Activated gamma-delta T cell treated with anti-CD3 and anti-CD28 coated beads, Interleukin-2, amount 50 U/mL, for 16 hours (primary cell): Measurements from ENCODE around the gene PKNOX2.

ENCODE experiments used
- DNase-seq: peaks from one replicate; pipeline ENCODE4 v3.0.0-alpha.2; 2020; ENCODE audit warnings: low read depth

Gene PKNOX2

DNA sequence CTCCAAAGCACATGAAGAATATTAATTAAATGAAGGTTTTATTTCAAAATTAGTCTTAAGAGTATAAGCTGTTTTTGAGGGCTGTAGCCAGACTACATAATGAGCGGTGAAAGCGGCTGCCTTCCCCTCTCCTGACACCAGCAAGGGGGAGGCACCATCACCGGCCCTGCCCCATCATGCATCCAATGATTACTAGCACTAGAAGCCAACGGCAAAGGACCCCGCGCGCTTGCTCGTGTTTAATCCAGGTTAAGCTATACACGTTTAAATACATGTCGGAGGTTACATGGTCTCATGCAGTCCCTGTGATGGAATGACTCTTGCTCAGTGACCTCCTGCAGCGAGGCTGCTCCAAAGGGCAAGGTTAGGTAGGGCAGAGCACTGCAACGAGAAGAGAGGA, 281.2 kb downstream of the PKNOX2 start:
- no peak for DNase-seq

DNA sequence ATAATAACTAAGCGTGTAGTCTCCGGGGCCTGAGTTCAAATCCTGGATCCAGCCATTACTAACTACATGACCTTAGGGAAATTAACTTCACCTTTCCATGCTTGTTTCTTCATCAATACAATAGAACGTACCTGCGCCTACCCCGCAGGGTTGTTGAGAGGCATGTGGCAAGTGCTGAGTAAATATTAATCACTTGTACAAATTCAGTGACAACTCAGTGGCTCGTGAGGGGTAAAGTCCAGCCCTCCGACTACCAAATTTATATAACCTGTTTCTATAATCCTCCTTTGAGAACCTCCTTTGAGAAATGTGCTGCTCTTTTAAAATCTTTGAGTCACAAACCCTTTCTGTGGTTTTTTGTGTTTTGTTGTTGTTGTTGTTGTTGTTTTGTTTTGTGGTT, 281.7 kb downstream of the PKNOX2 start:
- no peak for DNase-seq

DNA sequence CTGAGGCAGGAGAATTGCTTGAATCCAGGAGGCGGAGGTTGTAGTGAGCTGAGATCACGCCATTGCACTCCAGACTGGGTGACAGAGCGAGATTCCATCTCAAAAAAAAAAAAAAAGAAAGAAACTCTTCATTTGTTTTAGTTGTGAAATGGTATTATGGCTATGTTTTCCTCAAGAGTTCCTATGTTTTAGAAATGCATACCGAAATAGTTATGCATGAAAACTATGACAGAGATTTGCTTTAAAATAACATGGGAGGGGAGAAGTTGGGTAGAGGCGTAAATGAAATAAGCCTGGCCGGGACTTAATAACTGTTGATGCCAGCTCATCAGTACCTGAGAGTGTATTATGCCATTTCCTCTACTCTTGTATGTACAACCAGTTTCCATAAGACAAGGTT, 283.2 kb downstream of the PKNOX2 start:
- no peak for DNase-seq

DNA sequence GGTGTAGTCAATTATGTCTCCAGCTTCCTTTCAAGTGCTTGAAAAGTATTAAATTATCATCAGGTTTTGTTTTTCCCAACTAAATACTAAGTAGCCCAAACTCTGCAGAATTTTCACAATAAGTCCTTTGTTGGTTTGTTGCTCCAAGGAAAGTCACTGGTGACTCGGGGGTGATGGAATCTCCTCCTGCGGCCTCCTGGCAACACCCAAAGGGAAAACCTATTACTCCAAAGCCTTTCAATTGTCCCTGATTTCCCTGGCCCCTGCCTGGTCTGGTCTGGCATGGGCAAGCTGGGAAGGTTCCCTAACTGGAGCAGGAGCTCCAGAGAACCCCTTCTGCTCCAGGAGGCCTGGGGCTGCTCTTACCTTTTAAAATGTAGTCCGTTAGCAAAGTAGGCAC, 283.6 kb downstream of the PKNOX2 start:
- no peak for DNase-seq

DNA sequence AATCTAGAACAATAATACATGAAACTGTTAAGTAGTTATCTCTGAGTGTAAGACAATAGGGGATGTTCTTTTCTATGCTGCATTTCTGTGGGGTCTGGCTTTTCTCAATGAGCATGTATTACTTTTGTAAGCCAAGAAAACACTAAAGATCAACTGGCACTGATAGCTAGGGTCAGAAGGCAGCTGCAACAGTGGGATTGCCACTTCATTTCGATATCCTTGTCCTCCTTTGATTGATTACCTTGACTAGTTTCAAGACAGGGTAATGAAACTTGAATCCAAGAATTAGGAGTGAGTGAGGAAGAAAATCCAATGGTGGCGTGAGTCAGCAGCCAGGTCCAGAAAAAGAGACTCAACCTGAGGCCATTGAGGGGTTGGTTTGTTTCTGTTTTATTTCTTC, 285.0 kb downstream of the PKNOX2 start:
- no peak for DNase-seq

DNA sequence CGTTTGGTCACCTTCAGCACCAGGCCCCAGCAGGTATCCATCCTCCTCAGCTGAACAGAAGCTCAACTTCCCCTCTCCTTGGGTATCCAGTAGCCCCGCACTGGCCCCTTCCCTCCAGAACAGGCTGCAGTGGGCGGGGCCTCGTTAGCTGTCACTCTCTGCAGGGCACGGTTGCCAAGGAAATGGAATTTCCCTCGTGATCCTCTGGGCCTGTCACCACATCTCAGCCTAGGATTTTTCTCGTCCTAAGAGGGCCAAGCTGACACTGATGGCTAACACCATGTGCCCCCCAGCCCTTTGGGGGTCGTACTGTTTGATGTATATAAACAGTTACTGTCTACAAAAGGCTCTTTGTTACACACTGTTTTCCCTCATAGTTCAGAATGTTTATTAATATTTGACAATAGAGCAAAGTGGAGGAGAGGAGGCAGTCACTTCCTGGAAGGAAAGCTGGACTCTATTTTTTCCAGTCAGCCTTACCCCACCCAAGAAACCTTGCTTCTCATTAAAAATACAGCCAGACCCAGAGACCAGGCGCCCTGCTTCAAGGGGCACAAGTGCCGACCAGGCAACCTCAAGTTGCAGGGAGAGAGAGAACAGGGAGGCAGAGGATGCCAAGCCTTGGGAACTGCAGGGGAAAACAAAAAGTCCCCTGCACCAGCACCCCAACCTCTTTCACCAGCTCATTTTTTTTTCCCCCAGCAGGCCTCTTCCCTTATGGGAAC, 287.0 kb downstream of the PKNOX2 start:
- no peak for DNase-seq

DNA sequence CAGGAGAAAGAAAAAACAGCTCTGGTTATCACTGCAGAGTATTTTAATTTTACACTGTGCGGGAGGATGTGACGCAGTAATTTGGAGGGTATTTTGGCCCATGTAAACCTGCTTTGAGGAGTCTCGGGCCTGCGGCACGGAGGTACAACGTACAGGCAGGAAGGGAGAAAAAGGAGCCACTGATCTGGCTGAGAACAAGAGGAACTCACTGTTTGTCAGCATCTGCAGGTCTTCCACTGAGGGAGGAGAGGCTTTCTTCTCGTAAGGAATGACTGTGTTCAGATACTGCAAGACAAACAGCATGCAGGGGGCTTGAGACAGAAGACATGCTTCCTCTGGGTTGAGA, 287.5 kb downstream of the PKNOX2 start:
- DNase-seq: no peak

DNA sequence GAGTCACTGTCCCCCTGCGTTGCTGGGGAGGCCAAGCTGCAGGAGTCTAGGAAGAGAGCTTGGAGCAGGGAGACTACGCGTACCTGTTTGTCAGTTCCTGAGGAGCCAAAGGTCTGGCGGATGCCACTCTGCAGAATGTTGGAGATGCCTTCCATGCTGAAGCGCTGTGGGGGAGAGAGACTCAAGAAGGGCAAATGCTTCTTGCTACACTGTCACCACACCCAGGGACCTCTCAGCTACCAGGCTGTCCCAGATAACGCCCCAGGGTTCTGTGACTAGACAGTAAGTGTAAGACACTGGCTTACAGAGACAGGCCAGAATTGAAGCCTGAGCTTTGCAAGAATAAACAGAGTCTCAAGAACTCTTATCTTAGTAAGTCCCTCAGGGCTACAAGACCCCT, 289.5 kb downstream of the PKNOX2 start:
- no peak for DNase-seq

DNA sequence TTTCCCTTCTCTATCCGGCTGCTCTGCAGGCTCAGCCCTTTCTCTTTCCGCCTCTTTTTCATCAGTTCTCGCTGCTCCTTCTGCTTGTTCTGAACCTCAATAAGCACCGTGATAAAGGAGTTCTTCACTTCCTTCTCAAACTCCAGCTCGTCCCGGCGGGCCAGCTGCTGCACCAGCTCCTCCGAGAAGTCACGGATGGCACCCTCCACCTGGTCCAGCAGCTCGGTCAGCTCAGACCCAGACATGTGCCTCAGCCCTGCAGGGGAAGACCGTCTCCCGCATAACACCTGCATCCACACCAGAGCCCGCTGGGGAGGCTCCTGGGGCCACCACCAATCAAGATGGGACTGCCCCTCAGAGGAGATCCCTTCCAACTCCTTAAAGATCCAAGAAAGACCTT, 291.3 kb downstream of the PKNOX2 start:
- no peak for DNase-seq

DNA sequence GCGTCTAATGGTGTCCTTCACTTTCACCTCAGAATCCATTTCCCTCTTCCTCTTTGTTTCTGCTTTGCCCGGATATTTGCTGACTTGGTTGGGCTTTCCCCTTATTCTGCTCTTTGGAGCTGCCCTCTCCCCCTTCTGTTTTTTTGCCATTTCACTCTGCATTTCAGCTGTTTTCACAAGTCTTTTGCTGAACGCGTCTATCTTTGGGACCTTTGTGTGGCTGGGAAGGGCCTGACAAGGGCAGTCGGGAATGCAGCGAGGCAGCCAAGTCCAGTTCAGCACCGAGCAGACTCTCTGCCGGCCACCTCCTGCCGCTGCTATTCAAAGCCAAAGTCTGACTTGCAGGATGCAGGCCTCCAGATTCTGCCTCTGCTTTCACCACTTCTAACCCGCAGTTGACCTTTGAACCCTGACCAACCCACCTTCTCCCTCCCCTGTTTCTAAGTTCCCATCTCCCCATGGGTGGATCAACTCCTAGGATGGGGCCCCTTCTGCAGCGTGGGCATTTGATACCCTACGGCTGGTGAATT, 293.3 kb downstream of the PKNOX2 start:
- DNase-seq: no peak

DNA sequence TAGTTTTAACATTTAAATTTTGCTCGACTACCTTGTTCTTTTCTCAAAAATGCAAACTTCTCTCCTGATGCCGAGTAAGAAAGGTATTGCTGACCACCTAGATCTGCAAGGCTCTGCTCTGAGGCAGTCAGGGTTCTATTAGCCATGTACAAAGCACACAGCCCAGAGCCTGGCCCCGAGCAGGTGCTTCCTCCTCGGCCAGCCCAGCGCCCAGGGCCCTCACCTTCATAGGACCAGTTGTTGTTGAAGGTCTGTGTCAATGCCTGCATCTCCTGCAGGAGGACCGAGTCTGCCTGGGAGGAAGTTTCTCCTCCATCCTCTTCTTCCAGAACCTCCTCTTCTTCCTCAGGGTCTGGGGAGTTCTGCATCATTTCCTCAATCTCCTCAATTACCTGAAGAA, 295.7 kb downstream of the PKNOX2 start:
- no peak for DNase-seq

DNA sequence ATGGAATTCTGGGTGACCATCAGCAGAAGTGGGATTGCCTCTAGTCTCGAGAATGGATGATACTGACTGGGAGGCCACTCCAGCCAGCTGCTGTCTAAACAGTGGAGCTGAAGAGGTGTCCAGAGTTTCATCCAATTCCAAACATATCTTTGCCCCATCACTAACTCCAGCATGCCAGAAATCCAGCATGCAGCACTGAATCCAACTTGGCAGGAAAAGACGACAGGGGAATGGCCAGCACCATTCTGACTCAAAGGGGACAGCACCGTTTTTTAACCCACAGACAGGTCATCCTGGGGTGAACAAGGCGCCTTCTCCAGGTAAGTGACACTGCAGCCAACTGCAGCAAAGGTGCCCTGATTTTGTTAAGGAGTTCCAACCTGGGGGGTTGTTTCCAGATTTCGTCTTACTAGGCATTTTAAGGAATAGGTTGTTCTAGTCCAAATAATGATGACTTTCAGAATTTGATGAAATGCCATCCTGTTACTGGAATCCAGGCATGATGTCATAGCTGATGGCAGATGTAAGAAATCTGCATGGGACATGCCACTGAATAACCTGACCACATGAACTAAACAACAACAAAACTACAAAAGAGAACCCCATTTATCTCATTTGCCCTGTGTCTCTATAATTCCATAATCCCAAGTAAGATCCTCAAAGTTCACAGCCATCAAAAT, 299.2 kb downstream of the PKNOX2 start:
- no peak for DNase-seq

DNA sequence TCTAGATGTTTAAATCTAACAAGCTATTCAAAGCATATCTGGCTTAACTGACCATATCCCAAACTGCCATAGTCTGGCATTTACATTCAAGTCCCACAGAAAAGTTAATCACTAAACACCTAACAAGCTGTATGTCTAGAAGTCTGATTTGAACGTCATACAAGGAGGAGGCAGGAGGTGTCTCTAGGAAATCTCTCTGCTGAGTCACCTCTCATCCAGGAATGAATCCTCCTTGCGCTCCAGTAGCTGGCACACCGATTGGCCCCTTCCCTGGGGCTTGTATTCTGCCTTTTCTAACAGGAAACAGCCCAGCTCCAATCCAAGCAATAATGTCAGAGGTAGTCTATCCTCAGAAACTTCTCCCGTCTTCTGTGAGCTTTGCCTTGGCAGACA, 299.7 kb downstream of the PKNOX2 start:
- no peak for DNase-seq

DNA sequence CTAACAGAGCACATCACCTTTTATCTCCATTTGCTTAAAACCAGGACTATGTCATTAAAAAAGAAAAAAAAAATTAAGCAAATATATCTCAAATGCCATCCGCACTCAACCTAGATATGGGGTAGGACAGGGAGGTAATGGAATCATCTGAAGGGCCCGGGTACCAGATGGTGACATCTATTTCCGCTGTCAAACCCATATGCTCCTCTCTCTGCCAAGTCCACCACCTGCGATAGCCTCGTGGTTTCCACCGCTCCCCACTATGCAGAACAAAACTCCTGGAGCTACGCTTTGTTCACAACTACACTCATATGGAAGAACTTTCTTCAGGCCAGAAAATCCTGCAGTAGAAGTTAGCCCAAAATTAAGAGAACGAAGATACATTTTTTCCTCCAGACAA, 300.1 kb downstream of the PKNOX2 start:
- DNase-seq: no peak

DNA sequence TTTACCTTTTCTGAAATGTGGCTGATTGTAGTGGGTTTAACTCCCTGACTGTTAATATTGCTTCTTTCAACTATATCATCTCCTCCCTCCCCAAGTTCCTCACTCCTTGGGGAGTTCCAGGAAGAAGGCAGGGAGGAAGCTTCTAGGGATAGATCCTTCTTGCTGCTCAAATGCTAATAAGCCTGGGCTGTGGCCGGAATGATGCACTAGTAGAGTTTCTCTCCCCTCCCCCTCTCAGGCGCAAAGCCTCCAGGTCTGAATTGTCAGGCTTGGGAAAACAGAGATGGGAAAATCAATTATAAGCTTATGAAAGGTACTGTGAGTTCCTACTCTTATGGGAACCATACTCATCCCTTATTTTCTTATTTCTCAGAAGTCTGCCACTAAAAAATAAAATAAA, 300.7 kb downstream of the PKNOX2 start:
- DNase-seq: no peak

DNA sequence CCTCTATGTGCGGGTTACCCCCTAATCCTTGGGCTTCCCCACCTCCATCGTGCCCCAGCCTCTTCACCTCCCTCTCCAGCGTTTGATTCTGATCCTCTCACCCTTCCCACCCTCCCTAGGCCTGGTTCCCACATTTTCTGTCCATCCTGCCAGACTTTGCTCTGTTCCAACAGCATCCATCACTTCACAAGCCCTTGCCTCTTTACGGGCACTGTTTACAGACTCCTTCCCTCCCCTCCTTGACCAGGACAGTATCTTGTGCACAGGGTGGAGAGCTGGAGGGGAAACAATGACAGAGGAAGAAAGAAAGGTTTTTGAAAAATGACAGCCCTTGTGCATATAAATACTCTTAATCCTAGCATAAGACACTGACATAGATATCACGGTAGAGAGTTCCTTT, 301.1 kb downstream of the PKNOX2 start:
- no peak for DNase-seq

DNA sequence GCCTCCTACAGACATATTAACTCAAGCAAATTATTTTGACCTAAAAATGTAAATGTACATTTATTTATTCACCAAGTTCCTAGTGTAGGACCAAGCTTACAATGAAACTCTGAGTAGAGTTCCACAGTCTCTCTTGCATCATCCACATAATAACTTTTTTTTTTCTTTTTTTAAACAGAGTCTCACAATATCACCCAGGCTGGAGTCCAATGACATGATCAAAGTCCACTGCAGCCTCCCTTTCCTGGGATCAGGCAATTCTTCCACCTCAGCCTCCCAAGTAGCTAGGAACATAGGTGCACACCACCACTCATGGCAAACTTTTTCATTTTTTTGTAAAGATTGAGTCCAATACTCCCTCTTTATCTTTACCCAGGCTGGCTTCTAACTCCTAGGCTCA, 303.5 kb downstream of the PKNOX2 start:
- no peak for DNase-seq

DNA sequence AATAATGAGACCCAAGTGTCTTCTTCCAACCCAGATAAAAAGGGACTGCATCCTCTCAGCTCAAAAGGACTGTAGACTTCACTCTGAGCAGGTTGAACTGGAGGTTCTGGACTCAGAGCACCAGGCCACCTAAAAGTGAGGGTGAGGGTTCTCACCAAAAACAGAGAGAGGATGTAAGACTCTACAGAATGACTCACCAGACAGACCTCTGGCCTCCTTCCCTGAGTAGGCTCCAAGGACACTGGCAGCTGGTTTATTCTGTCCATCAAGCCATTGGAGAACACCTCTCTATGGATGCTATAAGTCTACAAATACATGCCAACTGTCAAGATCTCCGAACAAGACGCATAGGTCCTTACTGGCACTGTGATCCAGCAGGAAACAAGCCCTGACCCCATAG, 304.3 kb downstream of the PKNOX2 start:
- DNase-seq: no peak

DNA sequence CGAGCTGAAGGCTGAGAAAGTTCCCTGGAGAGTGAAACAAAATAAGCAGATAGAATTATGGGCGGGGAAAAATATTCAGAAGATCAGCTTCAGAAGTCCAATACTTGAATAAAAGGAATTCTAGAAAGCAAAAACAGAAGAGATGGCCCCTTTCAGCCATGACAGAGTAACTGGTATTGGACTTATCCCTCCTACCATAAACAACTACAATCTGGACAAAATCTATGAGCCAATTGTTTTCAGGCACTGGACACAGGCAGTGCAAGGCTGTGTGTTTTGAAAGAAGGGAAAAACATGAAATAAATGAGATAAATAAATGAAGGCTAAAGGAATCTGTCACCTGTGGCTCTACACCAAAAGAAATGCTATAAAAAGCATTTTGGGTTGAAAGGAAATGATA, 305.8 kb downstream of the PKNOX2 start:
- DNase-seq: no peak

DNA sequence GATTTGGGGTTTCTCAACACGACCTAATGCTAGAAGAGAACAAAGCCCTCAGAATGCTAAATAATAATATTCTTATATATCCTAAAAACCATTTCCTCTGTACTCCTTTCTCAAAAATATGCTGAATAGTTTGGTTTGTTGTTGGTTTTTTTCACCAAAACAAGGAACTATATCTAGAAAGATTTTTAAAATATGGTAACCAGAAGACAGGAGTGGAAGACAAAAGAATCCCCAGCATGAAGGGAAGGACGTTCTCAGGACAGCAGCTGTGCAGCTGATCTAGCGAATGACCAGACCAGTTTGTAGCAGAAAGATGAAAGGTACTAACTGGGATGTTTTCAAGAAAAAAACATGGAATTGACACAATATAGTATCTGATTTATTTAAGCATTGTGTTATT, 312.2 kb downstream of the PKNOX2 start:
- DNase-seq: no peak

DNA sequence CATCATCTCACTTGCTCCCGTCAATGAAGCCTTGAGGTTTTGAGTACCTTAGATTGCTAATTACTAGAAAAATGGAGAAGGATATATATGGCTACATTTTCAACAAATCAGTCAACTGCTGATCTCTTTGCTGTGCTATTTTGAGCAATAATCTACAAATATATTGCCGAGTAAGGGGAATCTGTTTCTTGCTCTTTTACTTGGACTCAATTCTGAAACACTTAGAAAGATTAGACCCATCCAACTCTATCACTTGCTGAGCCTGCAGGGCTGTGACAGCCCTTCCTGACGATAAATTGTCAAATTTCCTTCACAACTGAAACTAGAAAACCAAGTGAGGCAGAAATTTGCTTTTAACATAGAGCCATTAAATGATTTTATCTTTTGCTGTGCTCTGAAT, 314.6 kb downstream of the PKNOX2 start:
- no peak for DNase-seq

DNA sequence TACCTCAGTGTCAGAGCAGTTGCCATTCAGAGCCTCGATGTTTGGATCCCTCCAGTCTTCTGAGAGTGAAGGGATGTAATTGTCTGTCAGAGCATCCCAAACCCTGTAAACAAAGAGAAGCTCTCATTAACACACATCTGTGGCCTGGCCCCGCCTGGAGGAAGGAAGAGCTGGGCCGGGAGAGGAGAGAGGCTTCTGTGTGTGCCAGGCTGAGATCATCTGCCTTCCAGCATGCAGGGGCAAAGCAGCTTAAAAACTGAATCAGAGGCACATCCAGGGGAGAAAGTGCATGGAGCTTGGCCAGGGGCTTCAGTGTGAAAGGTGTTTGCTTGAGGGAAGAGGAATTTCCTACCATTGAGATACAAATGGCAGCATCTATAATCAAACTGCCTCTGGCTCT, 317.0 kb downstream of the PKNOX2 start:
- no peak for DNase-seq
